ENCODE data around the gene MKNK2.

DNA sequence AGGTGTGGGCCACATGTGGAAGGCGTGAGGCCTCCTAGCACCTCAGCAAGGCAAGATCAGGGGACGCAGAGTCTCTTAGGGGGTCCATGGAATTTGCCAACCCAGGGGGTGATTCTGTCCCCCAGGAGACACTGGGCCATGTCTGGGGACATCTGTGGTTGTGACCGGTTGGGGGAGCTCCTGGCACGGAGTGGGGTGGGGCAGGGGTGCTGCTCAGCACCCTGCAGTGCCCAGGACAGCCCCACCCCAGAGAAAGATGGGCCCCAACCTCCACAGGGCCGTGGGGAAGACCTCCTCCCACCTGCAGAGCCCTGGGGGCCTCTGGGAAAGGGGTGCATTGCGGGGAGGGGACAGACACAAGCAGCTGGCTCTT is 4.0 kb downstream of the MKNK2 start:
- no peak for TF ChIP-seq CTCF (IDR thresholded peaks at IDR 0.05)
- TF ChIP-seq POLR2A (IDR thresholded peaks at IDR 0.05), result no peak
